Breast epithelium (tissue), 3 donors: ENCODE data around the gene DHX9.

Experiments
- CTCF ChIP-seq, 3 donors: fragments of 450-650 bp; IDR thresholded peaks; one replicate each; pipeline ENCODE4 v1.5.1; 2016 to 2017; ENCODE audit warnings: antibody characterized with exemption in 3 of 3, mild to moderate bottlenecking in 3 of 3, moderate library complexity in 3 of 3
- POLR2AphosphoS5 ChIP-seq, 3 donors: sonication (generic); formaldehyde crosslinking; IDR thresholded peaks; one replicate each; pipeline ENCODE4 v1.6.1; 2017; ENCODE audit warnings: antibody characterized with exemption in 3 of 3

GRCh38 chr1:182867861-182868260, 28.7 kb downstream of the DHX9 start:
- TF ChIP-seq CTCF (IDR thresholded peaks at IDR 0.05): no peak
- no peak for TF ChIP-seq POLR2AphosphoS5 (IDR thresholded peaks at IDR 0.05)
